NAMALWA (cell line): ENCODE data around the gene FKBP7.
"Not testable (repeated sequence)": the region's sequence is repeated elsewhere in the genome, so short reads cannot be mapped to it uniquely, and the experiment has no call there.

Experiments used
- DNase-seq: peaks from one replicate; pipeline ENCODE4 v3.0.0-alpha.2; 2015; ENCODE audit warnings: low spot score

Gene FKBP7

DNA sequence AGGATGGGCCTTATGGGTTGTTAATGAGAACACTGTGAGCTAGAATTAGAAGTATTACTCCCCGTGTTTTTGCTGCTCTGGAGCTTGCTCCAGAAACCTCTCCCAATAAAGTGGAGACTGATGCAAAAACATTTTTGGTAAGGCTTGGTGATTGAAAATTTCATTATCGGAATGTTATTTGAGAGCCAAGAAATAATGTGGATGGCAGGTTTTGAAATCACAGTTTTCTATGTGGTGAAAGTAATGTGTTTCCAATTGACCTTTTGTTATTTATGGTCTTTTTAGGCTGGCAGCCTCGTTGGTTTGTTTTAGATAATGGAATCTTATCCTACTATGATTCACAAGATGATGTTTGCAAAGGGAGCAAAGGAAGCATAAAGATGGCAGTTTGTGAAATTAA, 7.0 kb upstream of the FKBP7 start:
- DNase-seq = no peak

DNA sequence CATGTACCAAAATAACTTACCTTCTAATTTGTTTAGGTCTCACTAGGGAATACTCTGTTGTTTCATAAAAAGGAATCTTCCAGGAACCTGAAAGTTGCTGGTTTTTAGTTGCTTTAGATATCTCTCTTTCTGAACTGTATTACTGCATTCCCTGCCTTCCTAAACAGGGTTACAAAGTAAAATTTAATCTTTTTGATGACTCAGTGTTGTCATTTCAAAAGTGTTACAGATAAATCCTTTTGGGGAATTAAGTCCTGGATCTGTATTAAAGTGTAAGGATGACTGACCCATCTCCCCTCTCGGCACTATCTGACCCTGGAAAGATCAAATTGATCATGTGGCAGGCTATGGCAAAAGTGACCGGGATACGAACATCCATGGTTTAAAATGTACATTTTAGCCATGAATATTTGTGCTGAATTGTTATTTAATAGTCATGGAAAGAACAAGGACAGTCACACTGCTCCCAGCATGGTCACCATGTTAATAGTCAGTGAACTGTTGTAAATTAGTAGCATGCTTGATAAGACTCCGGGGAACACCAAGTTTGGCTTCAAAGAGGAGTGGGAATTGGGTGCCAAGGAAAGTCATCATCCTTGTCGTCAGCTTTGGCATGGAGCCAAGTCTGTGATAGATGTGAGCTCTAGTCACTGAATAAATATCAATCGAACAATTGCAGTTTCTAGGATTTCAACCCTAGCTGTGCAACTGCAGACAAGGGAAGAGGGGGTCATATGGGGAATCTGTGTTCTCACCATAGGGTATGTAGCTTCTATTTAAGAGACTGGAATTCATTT, 6.0 kb upstream of the FKBP7 start:
- DNase-seq = no peak

DNA sequence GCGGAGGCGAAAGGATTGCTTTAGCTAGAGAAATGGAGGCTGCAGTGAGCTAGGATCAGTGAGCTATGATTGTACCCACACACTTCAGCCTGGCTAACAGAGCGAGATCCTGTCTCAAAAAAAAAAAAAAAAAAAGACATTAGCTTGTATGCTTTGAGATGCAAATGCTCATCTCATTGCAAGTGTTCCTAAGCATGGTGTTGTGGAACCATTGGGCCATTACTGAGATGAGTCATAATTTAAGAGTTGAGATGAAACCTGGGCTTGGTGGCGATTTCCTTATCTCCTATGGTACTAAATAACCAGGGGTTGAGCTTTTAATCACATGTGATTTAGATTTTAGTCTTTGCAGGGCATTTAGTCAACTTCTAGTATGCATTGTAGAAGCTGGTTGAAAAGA, 4.0 kb upstream of the FKBP7 start:
- peak; percentile 77 for DNase-seq

DNA sequence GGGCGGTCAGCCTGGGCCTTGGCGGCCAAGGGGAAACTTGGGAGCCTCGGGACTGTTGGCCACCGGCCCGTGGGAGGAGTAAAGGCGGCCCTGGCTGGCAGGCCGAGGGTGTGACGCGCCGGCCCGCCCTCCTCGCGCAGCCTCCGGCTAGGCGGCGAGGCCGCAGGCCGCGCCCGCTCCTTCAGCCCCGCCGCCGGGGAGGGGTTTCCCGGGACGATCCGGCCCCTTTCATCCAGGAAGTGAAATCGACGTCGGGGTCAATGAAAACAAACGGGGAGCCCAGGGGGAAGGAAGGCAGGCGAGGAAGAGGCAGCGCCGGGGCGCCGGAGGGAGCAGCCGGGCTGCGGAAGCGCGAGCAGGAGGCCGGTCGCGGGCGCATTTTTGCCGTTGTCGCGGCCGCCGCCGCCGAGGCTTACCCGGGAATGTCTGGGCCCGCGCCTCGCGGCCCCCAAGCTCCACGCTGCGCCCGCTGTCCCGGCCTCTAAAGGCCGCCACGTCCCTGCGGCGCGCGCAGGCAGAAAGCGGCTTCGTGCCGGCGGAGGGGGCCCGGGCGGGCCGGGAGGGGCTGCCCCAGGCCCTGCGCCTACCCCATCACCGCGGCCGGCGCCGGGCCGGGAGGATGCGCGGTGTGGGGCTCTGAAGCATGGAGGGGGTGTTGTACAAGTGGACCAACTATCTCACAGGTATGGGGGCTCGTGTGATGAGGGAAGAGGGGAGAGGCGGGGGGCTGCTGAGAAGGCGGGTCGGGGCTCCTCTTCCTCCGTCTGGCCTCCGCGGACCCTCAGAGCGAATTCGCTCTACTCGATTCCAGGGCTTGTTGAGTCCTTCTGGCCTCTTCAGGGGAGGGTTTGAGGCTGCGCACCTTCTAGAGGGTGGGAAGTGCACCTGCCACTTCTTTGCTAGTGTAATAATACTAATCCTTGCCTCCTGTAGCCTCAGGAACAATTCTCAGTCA, 2.1 kb upstream of the FKBP7 start, which contains the start of gene PLEKHA3:
Gene PLEKHA3, plus strand, starts transcription at position 231 of the 955 bp plus-strand sequence. Its CDS starts 413 bp downstream, at position 644.
- DNase-seq = peak; percentile 77

DNA sequence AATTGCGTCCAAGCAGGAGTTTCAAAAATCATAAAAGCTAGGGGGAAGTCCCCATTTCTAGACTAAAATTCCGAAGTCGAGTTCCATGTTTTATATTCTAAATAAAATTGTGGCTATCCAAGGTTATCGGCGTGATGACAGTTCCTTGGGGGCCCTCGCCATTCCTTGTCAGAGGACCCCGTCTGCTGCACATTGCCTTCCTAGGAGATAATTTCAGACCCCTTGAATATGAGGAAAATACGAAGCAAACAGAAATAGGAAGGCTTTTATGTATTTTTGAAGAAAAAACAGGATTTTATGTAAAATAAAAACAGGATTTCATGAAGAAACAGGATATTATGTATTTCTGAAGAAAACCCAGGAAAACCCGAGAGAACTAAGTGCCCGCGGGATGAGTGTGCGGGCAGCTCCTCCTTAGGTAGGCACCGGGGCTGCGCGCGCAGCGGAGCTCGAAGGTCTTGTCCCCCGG, 1.4 kb upstream of the FKBP7 start:
- no peak for DNase-seq

DNA sequence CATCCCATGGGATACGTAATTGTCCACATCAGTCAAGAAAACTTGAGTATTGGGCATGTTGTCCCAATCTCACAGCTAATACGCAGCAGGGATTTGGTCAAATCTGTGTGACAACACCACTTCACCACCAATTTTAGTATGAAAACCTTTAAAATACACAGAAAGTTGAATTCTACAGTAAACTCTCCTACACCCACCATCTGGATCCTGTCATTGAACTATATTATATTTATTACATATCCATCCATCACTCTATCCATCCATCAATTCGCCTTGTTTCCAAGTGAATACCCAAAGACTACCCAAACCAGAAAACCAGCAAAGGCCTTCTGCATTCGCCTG, 846 bp upstream of the FKBP7 start:
- DNase-seq = no peak

DNA sequence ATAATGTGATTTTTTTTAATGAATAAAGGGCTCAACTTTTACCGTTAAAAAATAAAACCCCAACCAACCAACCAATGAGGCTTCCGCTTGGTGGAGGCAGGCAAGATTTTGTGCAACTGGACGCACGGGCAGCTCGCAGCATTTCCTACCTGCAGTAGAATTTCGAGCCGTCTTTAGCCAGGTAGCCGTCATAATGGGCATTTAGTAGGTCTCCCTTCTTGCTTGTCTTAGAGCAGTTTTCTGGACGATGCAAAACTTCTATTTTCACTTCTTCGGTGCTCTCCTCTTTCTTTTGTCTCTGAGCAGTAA, 316 bp downstream of the FKBP7 start:
- no peak for DNase-seq

DNA sequence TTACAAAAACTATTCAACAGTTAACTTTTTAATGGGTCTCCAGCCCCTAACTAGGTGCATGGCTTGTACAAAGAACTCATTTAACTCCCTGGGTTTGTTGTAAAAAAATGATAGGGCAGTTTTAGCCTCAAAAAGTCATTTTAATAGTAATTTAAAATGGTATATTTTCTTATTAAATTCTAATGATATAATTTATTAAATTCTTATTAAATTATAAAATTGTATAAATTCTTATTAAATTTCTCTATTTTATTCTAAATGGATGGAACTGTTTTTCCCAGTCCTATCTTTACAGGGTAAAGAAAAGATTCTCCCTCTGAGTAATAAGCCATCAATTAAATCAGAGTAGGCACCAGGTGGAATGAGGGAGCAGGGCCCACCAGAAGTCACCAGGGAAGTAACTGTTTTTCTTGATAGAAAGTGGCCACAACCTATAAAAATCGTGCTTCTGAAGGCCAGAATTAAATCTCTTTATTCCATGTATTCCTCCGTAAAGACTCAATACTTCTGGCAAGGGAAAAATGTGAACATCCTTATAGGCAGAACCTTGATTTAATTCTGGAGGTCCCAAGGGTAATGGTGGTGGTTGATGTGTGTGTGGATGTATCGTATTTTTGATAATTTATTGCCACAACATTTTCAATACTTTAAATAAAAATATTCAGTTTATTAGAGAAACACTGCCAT, 814 bp downstream of the FKBP7 start:
- no peak for DNase-seq

DNA sequence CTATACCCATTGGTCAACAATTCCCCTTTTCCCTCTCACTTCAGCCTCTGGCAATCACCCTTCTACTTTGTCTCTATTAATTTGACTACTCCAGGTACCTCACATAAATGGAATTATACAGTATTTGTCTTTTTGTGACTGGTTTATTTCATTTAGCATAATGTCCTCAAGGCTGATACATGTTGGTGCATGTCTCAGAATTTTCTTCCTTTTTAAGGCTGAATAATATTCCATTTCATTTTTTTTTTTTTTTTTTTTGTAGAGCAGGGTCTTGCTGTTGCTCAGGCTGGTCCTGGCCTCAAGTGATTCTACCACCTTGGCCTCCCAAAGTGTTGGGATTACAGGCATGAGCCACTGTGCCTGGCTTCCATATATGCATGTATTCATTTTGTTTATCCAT, 1.9 kb downstream of the FKBP7 start:
- DNase-seq = no peak

DNA sequence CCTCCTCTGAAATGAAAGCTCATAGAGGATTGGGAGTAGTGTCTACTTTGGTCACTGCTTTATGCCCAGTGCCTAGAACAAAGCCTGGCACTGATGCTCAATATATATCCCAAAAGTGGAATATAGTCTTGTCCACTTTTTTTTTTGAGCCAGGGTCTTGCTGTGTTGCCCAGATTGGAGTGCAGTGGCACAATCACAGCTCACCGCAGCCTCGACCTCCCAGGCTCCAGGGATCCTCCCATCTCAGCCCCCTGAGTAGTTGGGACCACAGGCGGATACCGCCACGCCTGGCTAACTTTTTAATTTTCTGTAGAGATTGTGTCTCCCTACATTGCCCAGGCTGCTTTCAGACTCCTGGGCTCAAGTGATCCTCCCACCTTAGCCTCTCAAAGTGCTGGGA, 3.8 kb downstream of the FKBP7 start:
- DNase-seq = no peak

DNA sequence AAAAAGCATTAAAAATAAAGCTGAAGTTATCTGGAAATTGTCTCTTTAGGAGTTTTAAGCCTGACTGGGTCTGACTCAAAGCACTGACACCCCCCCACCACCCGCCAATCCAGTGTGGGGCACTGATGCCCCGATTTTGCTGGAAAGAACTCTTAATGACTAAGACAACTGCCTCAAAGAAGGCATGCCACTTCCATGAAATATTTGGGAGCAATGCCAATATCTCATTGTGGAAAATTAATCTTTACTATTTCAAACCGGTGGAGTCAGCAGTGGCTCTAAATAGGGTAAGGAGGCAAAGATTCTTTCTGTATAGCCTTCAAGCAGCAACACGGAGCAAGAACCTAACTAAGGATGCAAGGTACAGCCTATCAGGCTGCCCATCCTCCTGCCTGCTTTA, 4.5 kb downstream of the FKBP7 start:
- no peak for DNase-seq

DNA sequence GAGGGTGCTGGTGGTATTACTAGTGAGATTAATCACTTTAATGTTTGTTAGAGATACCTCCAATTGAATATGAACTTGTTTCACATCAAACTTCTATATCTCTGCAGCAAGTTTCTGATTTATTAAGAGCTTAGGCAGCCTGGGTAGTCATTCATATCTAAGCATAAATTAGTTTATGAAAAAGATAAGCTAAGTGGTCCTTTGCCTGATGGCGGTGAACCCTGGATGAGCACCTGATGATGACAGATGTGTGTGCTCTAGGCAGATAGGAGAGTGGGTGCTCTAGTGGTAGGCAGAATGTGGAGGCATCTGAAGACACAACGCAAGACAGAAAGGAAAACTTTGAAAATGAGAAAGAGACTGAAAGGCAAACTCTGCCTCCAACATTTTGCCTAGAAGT, 5.0 kb downstream of the FKBP7 start:
- DNase-seq = no peak

DNA sequence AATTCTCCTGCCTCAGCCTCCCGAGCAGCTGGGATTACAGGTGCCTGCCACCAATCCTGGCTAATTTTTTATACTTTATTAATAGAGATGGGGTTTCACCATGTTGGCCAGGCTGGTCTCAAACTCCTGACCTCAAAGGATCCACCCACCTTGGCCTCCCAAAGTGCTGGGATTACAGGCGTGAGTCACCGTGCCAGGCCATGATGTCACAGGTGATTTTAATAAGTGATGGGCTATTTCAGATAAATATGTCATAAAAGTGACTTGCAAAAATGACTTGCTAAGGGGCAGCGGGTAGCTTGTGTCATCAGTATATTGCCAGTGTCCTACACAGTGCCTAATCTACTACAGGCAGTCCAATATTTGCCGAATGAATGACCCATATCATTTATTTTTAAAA, 7.1 kb downstream of the FKBP7 start:
- DNase-seq = not testable (repeated sequence)

DNA sequence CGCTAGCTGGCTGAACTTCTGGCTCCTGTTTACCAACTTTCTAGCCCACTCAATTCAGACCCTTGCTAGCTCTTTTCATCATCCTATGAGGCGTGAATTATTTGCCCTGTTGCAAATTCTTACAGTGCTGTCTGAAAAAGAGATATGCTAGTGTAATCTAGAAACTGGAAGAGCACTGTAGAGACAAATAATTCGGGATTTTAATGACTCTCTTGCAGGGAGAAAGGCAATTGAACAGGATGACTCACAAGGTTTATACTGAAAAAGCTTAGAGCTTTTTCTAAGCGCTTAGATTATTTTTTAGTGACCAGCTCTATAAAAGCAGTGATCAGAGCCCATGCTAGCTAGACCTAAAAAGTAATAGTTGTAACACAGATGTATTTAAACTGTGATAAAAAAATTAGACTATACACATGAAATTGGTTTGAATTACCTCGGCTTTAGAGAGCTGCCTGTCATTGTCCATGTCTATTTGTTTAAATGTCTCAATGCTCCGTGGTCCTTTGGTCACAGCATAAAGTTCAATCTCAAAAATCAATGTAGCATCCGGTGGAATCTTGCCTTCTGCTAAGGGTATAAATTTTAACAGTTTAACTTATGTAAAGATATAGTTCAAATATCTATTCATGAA, 9.1 kb downstream of the FKBP7 start:
- no peak for DNase-seq

DNA sequence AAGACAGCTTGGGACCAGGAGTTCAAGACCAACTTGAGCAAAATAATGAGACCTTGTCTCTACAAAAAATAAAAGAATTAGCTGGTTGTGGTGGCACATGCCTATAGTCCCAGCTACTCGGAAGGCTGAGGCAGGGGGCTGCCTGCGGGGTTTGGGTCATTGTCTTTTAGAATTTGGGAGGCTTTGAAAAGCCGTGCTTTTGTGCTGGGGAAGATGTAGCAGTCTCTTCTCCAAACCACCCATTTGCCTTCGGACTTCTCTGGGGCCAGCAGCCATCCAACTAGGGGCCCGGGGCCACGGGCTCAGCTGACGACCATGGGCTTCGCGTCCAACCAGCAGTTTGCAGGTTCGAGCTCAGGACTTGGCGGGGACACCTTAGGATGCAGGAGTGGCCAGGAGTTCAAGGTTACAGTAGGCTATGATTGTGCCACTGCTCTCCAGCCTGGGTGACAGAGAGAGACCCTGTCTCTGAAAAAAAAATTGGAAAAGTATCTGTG, 21.0 kb downstream of the FKBP7 start:
- DNase-seq = no peak

DNA sequence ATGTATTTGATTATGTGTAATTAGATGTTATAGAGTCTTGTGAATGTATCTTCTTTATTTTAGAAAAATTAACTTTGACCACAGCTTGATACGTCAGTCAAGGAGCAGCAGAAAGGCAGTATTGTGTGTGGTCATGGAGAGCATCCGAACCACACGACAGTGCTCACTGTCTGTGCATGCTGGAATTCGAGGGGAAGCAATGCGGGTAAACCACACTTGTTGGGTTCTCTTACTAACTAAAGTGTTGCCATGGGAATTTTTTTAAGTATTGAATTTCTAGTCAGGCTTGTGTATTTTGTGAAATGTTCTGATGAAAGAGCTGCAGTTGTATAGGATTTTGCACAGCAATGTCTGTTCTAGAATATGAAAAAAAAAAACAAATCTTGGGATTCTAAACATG, 22.5 kb downstream of the FKBP7 start:
- no peak for DNase-seq

DNA sequence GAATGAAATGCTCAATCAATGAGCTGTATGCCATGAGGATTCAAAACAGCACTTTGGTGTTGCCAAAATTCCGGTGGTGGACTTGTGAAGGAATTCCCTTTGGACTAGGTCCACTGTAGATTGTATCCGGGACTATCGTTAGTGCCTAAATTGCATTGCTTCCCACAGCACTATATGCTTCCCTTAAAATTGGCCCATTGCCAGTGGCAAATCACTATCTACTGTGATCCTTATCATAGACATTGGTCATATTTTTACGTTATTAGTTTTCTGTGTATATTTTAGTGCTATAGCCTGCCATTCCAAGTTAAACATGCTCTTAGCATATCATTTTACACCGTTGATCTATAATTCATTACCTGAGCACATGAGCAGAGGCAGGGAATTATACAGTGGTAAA, 25.5 kb downstream of the FKBP7 start:
- no peak for DNase-seq

DNA sequence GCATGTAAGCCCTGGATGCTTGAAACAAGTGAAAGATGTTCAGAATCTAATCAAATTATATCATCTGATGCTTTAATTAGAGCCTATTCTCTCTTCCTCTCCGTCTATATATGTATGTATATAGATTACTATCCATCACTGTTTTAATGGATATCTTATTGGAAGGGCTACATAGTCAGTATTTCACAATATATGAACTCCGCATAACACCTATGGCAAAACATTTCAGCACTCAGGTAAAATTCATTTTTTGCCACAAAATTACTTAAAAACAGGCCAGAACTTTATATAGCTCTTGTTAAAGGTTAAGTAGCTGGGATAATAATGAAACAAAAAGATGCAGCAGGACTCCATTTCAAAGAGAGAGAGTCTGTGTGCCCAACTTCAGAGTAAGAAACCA, 26.1 kb downstream of the FKBP7 start:
- no peak for DNase-seq

DNA sequence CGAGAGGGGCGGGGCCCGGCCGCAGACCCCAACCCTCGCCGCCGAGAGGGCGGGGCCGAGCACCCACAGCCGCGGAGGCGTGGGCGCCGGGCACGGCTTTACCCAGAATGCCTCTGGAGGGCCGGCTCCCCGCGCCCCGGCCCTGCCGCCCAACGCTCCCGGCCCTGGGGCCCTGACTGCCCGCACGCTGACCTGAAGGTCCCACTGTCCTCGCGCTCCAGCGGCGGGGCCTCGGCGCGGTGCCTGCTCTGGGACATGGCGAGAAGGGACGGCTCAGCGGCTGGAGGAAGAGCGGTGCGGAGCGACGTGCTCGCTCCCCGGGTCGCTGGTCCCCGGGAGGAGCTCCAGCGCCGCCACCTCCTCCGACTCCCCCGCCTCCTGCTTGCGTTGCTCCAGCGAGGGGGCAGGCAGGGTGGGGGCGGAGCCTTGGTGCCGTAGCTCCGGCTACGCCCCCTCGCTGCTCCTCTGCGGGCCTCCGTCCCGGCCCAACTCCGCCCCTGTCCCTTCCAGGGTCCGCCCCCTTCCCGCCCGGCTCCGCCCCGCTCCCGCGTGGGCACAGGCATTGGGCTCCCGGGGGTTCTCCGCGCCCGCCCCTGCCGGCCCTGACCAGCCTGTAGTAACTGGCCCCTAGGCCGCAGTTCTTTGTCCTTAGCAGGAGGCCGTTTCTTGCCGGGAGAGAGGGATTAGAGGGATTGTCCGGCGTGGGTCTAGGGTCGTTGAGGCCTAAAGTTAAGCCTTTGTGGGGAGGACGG, 27.4 kb downstream of the FKBP7 start, which contains the start of the genes PJVK and PRKRA:
Gene PJVK, plus strand, starts transcription at position 605 of the 752 bp plus-strand sequence. CDS start 2,032 bp downstream, outside the sequence.
Gene PRKRA, minus strand, starts transcription at position 402 of the 752 bp plus-strand sequence. Its CDS starts 145 bp downstream, at position 257.
- DNase-seq = peak; percentile 95

DNA sequence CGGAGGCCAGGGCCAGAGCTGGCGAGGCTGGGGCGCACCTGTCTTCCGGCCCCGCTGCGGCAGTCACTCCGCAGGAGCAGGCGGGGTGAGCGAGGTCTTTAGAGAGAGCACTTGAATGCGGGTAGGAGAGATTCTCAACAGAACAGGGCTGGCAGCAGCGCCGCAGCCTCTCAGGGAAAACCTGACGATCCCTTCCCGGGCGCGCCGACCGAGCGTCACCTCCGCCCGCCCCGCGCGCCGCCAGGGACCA, 28.0 kb downstream of the FKBP7 start:
- peak; percentile 88 for DNase-seq
